GM12878 (cell line): ENCODE results near the gene CPNE4. TPM values are rescaled to one million over a fixed set of nuclear protein-coding genes. Genes with fewer than 3 reads are reported as not detected.

Experiments
- ATAC-seq: fragments of 200-7000 bp; cut with Tn5 transposase; 3 replicates; pipeline ENCODE4 v1.9.1; 2020; ENCODE audit warnings: mild to moderate bottlenecking, moderate library complexity
- BruUV-seq: library from RNA; stranded (reverse); fragments of 400-500 nt; replicated peaks from 2 replicates; lab custom pipeline; 2021; lab: Mats Ljungman, UMichigan
- CTCF ChIA-PET: fragments of 300-600 bp; sonication (Branson Sonifier 250); formaldehyde crosslinking; extraction: SDS; loops from one replicate; lab custom pipeline; 2021; ENCODE audit warnings: inconsistent platforms; lab: Yijun Ruan, JAX
- POLR2A ChIA-PET: fragments of 350-600 bp; formaldehyde crosslinking; extraction: SDS; loops from one replicate; lab custom pipeline; 2021; ENCODE audit warnings: inconsistent platforms; lab: Charles Lee
- RAD21 ChIA-PET: fragments of 300-600 bp; sonication (Branson Sonifier 250); formaldehyde crosslinking; loops from one replicate; lab custom pipeline; 2023; ENCODE audit warnings: antibody characterized with exemption; ENCODE audit not compliant: unreplicated experiment; lab: Charles Lee
- SMC1A ChIA-PET: fragments of 300-600 bp; sonication (Branson Sonifier 250); formaldehyde crosslinking; loops from one replicate; lab custom pipeline; 2023; ENCODE audit not compliant: unreplicated experiment, uncharacterized antibody; lab: Charles Lee
- DNase-seq: peaks from one replicate; pipeline ENCODE4 v3.0.0-alpha.2; 2011; ENCODE audit warnings: low read depth, low spot score
- FAIRE-seq: peaks from 3 replicates; lab custom pipeline; 2011; peaks lifted over from hg19 to GRCh38; lab: Jason Lieb, UNC
- H2AFZ ChIP-seq: 2 replicates; pipeline ENCODE4 v1.6.0; 2011; ENCODE audit warnings: low read depth, low read length, control low read depth; ENCODE audit not compliant: control insufficient read depth
- H3K27ac ChIP-seq: 2 replicates; pipeline ENCODE4 v1.5.1; 2011; ENCODE audit warnings: control low read depth; ENCODE audit not compliant: control insufficient read depth, insufficient read depth
- H3K27me3 ChIP-seq, 2 experiments: replicated peaks in 1 of 2; 2 replicates each; pipeline versions ENCODE4 v1.6.0 to v1.6.1; 2011; ENCODE audit warnings: low read length in 1 of 2; ENCODE audit not compliant: control insufficient read depth in 2 of 2, insufficient read depth in 2 of 2
- H3K36me3 ChIP-seq, 2 experiments: 2 replicates each; pipeline ENCODE4 v1.5.1; 2011; ENCODE audit warnings: low read length in 1 of 2; ENCODE audit not compliant: control insufficient read depth in 2 of 2, insufficient read depth in 2 of 2
- H3K4me1 ChIP-seq: 2 replicates; pipeline ENCODE4 v1.6.1; 2011; ENCODE audit warnings: mild to moderate bottlenecking, low read length, moderate library complexity, mixed read lengths; ENCODE audit not compliant: control insufficient read depth, insufficient read depth
- H3K4me2 ChIP-seq: 2 replicates; pipeline ENCODE4 v1.6.0; 2011; ENCODE audit warnings: control low read depth; ENCODE audit not compliant: control insufficient read depth, insufficient read depth
- H3K4me3 ChIP-seq: fragments of 200-600 bp; sonication (generic); 2 replicates; pipeline ENCODE4 v1.5.1; 2016
- H3K79me2 ChIP-seq: 2 replicates; pipeline ENCODE4 v1.6.0; 2011; ENCODE audit warnings: low read length; ENCODE audit not compliant: control insufficient read depth, insufficient read depth
- H3K9ac ChIP-seq: 2 replicates; pipeline ENCODE4 v1.8.0; 2011; ENCODE audit warnings: low read length, control low read depth, mixed read lengths; ENCODE audit not compliant: control insufficient read depth, insufficient read depth
- H3K9me3 ChIP-seq: replicated peaks from 3 replicates; pipeline ENCODE4 v1.5.1; 2011; ENCODE audit warnings: mild to moderate bottlenecking, low read length; ENCODE audit not compliant: control insufficient read depth, insufficient read depth
- H4K20me1 ChIP-seq: 2 replicates; pipeline ENCODE4 v1.6.0; 2011; ENCODE audit not compliant: control insufficient read depth, insufficient read depth
- ATF2 ChIP-seq: IDR thresholded peaks from 2 replicates; pipeline ENCODE4 v1.6.1; 2012; ENCODE audit warnings: low read length, inconsistent platforms
- ATF3 ChIP-seq: IDR thresholded peaks from 2 replicates; pipeline ENCODE4 v1.6.1; 2011; ENCODE audit warnings: low read depth, mild to moderate bottlenecking, low read length, moderate library complexity, borderline replicate concordance; ENCODE audit errors: extremely low read depth
- CBFB ChIP-seq: IDR thresholded peaks from 2 replicates; pipeline ENCODE4 v1.6.1; 2016; ENCODE audit warnings: antibody characterized with exemption, low read depth
- CTCF ChIP-seq, 3 experiments: IDR thresholded peaks in 2 of 3; conservative IDR thresholded peaks in 1 of 3; 2 replicates each; pipeline ENCODE4 v1.5.1; 2011; ENCODE audit warnings: low read depth in 3 of 3, low read length in 3 of 3, mild to moderate bottlenecking in 3 of 3, control low read depth in 2 of 3, moderate library complexity in 2 of 3, inconsistent platforms in 1 of 3, mixed read lengths in 1 of 3; ENCODE audit not compliant: control insufficient read depth in 2 of 3, insufficient read depth in 1 of 3; ENCODE audit errors: extremely low read depth in 1 of 3
- KDM1A ChIP-seq: fragments of 200-600 bp; sonication (generic); IDR thresholded peaks from 2 replicates; pipeline ENCODE4 v1.6.1; 2016; ENCODE audit warnings: borderline replicate concordance
- NR2F1 ChIP-seq: fragments of 450-650 bp; conservative IDR thresholded peaks from 2 replicates; pipeline ENCODE4 v1.6.1; 2017; ENCODE audit warnings: mild to moderate bottlenecking
- PAX8 ChIP-seq: fragments of 450-650 bp; IDR thresholded peaks from 2 replicates; pipeline ENCODE4 v1.6.1; 2017; ENCODE audit warnings: mild to moderate bottlenecking, moderate library complexity
- RAD21 ChIP-seq: IDR thresholded peaks from 2 replicates; pipeline ENCODE4 v1.6.1; 2011; ENCODE audit warnings: mild to moderate bottlenecking, low read depth, low read length, moderate library complexity; ENCODE audit not compliant: insufficient read depth
- RUNX3 ChIP-seq: IDR thresholded peaks from 2 replicates; pipeline ENCODE4 v1.6.1; 2012; ENCODE audit warnings: low read length, inconsistent platforms
- SMC3 ChIP-seq: IDR thresholded peaks from 2 replicates; pipeline ENCODE4 v1.6.1; 2011; ENCODE audit warnings: low read length, improper control_type of control experiment, borderline replicate concordance
- USF2 ChIP-seq: IDR thresholded peaks from 2 replicates; pipeline ENCODE4 v1.6.1; 2011; ENCODE audit warnings: low read depth, low read length, improper control_type of control experiment, borderline replicate concordance
- ZBTB11 ChIP-seq: fragments of 450-650 bp; formaldehyde crosslinking; IDR thresholded peaks from 2 replicates; pipeline ENCODE4 v1.5.0; 2022; ENCODE audit warnings: mild to moderate bottlenecking, missing genetic modification characterization
- ZZZ3 ChIP-seq: IDR thresholded peaks from 2 replicates; pipeline ENCODE4 v1.6.1; 2011; ENCODE audit warnings: low read depth; ENCODE audit not compliant: control insufficient read depth, insufficient read length
- WGBS: methylation state at CpG from one replicate; pipeline ENCODE4 v1.1.6; 2016; ENCODE audit warnings: low lambda C conversion rate; ENCODE audit not compliant: insufficient replicate concordance, insufficient coverage; ENCODE audit errors: missing lambda C conversion rate; 5-methylcytosine and 5-hydroxymethylcytosine counted together
- in situ Hi-C: fragments of 300-500 bp; cut with MboI; formaldehyde crosslinking; loops from 9 replicates; pipeline ENCODE4 v1.14.3; 2018; ENCODE audit warnings: mixed read lengths
- intact Hi-C: fragments of 100-400 bp; cut with micrococcal nuclease; formaldehyde crosslinking; loops from one replicate; pipeline ENCODE4 v1.14.2; 2022; ENCODE audit not compliant: unreplicated experiment
- polyA plus RNA-seq, 11 experiments: library from polyadenylated mRNA; depleted of rRNA in 4 of 11; unstranded in 6 of 11; stranded (reverse) in 5 of 11; fragments of >200 nt; fragmentation: Nextera tagmentation in 4 of 11; fragmentation: Illumina TruSeq in 1 of 11; extraction: Ambion mirVana in 4 of 11; extraction: Trizol in 1 of 11; gene quantifications; 1 replicate in 1 of 11; 2 replicates in 10 of 11; pipeline versions ENCODE4 v1.2.1 to v1.2.3, GENCODE V29; 2011 to 2016; ENCODE audit warnings: inconsistent platforms in 2 of 11, missing spikeins in 2 of 11, low read depth in 1 of 11
- total RNA-seq, 4 experiments: library from RNA; depleted of rRNA in 3 of 4; stranded (reverse); fragments of >200 nt in 3 of 4; fragmentation: Illumina TruSeq in 1 of 4; extraction: Trizol in 1 of 4; gene quantifications; 2 replicates each; pipeline versions ENCODE4 v1.2.1 to v1.2.3, GENCODE V29; 2013 to 2021

Gene CPNE4
- total and polyA plus RNA-seq, 10 of the 15 experiments (the other 5 are each of a cell fraction or from before 2014, with no cell fraction given), result 0.17 to 1.9 (median 0.48) TPM; not detected in 1

GRCh38 chr3:131658771-131659170, 376.0 kb downstream of the CPNE4 start (continued):
- TF ChIP-seq KDM1A, result no peak
- no peak for TF ChIP-seq ATF2

- RAD21 ChIA-PET, result interaction anchor here (1.0 to 2.6 kb wide), 3 partner anchors 104 to 111 kb away, joined by 3 to 19 read pairs (median 3); no protein-coding TSS in a partner anchor
- no peak overlapping the region for H3K4me2 ChIP-seq
- intact Hi-C loops (no loop called here), in situ Hi-C loops (no loop called here)
- POLR2A ChIA-PET, result no interaction called here
- no peak for DNase-seq
- H3K27me3 ChIP-seq, result no peaks in the 10 kb centered on the region
- H3K9me3 ChIP-seq, result no peaks in the 10 kb centered on the region
- FAIRE-seq, result no peak
- SMC1A ChIA-PET, result interaction anchor here (1.4 to 1.5 kb wide), 4 partner anchors 21 to 300 kb away, joined by 3 to 18 read pairs (median 4); no protein-coding TSS in a partner anchor
- CTCF ChIA-PET, result interaction anchor here (0.9 to 5.5 kb wide), 4 partner anchors 9 to 625 kb away, joined by 4 to 30 read pairs (median 5); no protein-coding TSS in a partner anchor
- H2AFZ ChIP-seq, result no peak overlapping the region
- WGBS, result 44% methylated on average over 3 of the region's 3 CpGs
- no peaks in the 10 kb centered on the region for H3K79me2 ChIP-seq
- no peaks in the 10 kb centered on the region for H4K20me1 ChIP-seq
- H3K4me1 ChIP-seq, result no peaks in the 10 kb centered on the region
- no peak for ATAC-seq
- TF ChIP-seq PAX8 (no peak), ZBTB11 (CRISPR knock-in tag) (no peak), CTCF (IDR thresholded peaks at IDR 0.05 in 2 of 3, conservative IDR thresholded peaks at IDR 0.05 in 1 of 3; ENCODE audit: control insufficient read depth in 2 of 3, extremely low read depth in 1 of 3, insufficient read depth in 1 of 3, low read depth in 3 of 3, low read length in 3 of 3) (0 out of 6 replicates have a peak, but pooled peaks have one; percentile 4 to 9 (median 6)), RUNX3 (no peak), RAD21 (peak; percentile 49), USF2 (no peak), ATF3 (no peak), SMC3 (peak; percentile 19; the same call in 1 of the 2 replicates), ZZZ3 (no peak), NR2F1 (no peak), CBFB (no peak)
- TF ChIP-seq, all 136 proteins: peak for 3
- Histone ChIP-seq H3K27ac (no peak overlapping the region), H3K4me3 (no peak overlapping the region), H3K36me3 (no peaks in the 10 kb centered on the region), H3K9ac (no peak overlapping the region)
- no TSS peak for BruUV-seq
These were observed 376.7 kb downstream of the CPNE4 start for GRCh38 chr3:131658115-131658514.
